A549 (cell line): ENCODE data around the gene ACSBG1.

ENCODE experiments used
- BHLHE40 ChIP-seq: IDR thresholded peaks from 2 replicates; pipeline ENCODE4 v1.6.1; 2012; ENCODE audit warnings: low read depth, low read length, inconsistent platforms
- CBX2 ChIP-seq: fragments of 200-600 bp; sonication (generic); IDR thresholded peaks from 2 replicates; pipeline ENCODE4 v1.6.1; 2016; ENCODE audit warnings: low read depth, mild to moderate bottlenecking, borderline replicate concordance
- EP300 ChIP-seq, 2 experiments: fragments of >200 bp; sonication (Bioruptor Twin); formaldehyde crosslinking; IDR thresholded peaks; 2 replicates in 1 of 2; 3 replicates in 1 of 2; pipeline ENCODE4 v1.6.1; 2016 to 2017
- HDAC2 ChIP-seq: fragments of 200-600 bp; sonication (generic); IDR thresholded peaks from 2 replicates; pipeline ENCODE4 v1.6.1; 2016
- HMGXB4 ChIP-seq: fragments of 250-450 bp; sonication (Bioruptor Pico); IDR thresholded peaks from 2 replicates; pipeline ENCODE4 v1.5.0; 2021; ENCODE audit warnings: mild to moderate bottlenecking, moderate library complexity, borderline replicate concordance
- KDM1A ChIP-seq: fragments of 200-600 bp; sonication (generic); IDR thresholded peaks from 2 replicates; pipeline ENCODE4 v1.6.1; 2016; ENCODE audit warnings: low read depth, mild to moderate bottlenecking
- MAX ChIP-seq: IDR thresholded peaks from 2 replicates; pipeline ENCODE4 v1.6.1; 2012
- NPAS2 ChIP-seq: fragments of 250-450 bp; sonication (Bioruptor Pico); IDR thresholded peaks from 2 replicates; pipeline ENCODE4 v1.8.0; 2022; ENCODE audit warnings: mild to moderate bottlenecking, moderate library complexity, borderline replicate concordance
- PHF8 ChIP-seq: fragments of 200-600 bp; sonication (generic); IDR thresholded peaks from 2 replicates; pipeline ENCODE4 v1.6.1; 2016; ENCODE audit warnings: low read depth, mild to moderate bottlenecking, antibody characterized with exemption, moderate library complexity, borderline replicate concordance
- TF ChIP-seq, protein P1 (sequence below): fragments of >200 bp; sonication (Bioruptor Twin); formaldehyde crosslinking; IDR thresholded peaks from 3 replicates; pipeline ENCODE4 v1.5.1; 2016

GRCh38 chr15:78259232-78259631, 24.9 kb upstream of the ACSBG1 start:
- TF ChIP-seq, protein P1, sequence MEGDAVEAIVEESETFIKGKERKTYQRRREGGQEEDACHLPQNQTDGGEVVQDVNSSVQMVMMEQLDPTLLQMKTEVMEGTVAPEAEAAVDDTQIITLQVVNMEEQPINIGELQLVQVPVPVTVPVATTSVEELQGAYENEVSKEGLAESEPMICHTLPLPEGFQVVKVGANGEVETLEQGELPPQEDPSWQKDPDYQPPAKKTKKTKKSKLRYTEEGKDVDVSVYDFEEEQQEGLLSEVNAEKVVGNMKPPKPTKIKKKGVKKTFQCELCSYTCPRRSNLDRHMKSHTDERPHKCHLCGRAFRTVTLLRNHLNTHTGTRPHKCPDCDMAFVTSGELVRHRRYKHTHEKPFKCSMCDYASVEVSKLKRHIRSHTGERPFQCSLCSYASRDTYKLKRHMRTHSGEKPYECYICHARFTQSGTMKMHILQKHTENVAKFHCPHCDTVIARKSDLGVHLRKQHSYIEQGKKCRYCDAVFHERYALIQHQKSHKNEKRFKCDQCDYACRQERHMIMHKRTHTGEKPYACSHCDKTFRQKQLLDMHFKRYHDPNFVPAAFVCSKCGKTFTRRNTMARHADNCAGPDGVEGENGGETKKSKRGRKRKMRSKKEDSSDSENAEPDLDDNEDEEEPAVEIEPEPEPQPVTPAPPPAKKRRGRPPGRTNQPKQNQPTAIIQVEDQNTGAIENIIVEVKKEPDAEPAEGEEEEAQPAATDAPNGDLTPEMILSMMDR: no peak
- no peak for TF ChIP-seq BHLHE40
- no peak for TF ChIP-seq EP300 (IDR thresholded peaks at IDR 0.05)
- no peak for TF ChIP-seq MAX
- TF ChIP-seq KDM1A: no peak
- TF ChIP-seq HMGXB4: no peak
- no peak for TF ChIP-seq HDAC2
- no peak for TF ChIP-seq PHF8
- no peak for TF ChIP-seq CBX2
- TF ChIP-seq NPAS2 (CRISPR knock-in tag): no peak
